ENCODE measurements around the gene CTU2. TPM values are rescaled to one million over a fixed set of nuclear protein-coding genes. Genes with fewer than 3 reads are reported as not detected.
"Not testable (repeated sequence)": the region's sequence is repeated elsewhere in the genome, so short reads cannot be mapped to it uniquely, and the experiment has no call there.

Gene CTU2
- total RNA-seq = 20.6 TPM

- ATAC-seq (peak; percentile 85), DNase-seq (ENCODE audit: low spot score) (peak; percentile 95)
- intact Hi-C loops (cut with DNase I) = no loop called here
Measured at GRCh38 chr16:88706229-88706964, at the start of gene CTU2, which contains the start of gene RNF166. Gene CTU2, plus strand, starts transcription at chr16:88706503. Its CDS starts 28 bp downstream, at chr16:88706531. Gene RNF166, minus strand, starts transcription at chr16:88706408. Its CDS starts 83 bp downstream, at chr16:88706325.

GRCh38 chr16:88657371-88657770 is 48.9 kb upstream of the CTU2 start:
- ATAC-seq = no peak
- intact Hi-C loops (cut with DNase I) = no loop called here
- no peak for DNase-seq (ENCODE audit: low spot score)

GRCh38 chr16:88658714-88659113 is 47.6 kb upstream of the CTU2 start:
- DNase-seq (ENCODE audit: low spot score) = no peak
- ATAC-seq = no peak
- intact Hi-C loops (cut with DNase I) = no loop called here

- intact Hi-C loops (cut with DNase I) = no loop called here
- ATAC-seq = no peak
- no peak for DNase-seq (ENCODE audit: low spot score)
Measured at GRCh38 chr16:88659160-88659559, 47.1 kb upstream of the CTU2 start.

- no peak for DNase-seq (ENCODE audit: low spot score)
- no peak for ATAC-seq
- intact Hi-C loops (cut with DNase I) = no loop called here
Measured at GRCh38 chr16:88661468-88661867, 44.8 kb upstream of the CTU2 start.

GRCh38 chr16:88662222-88662842 is 44.0 kb upstream of the CTU2 start:
- intact Hi-C loops (cut with DNase I) = no loop called here
- DNase-seq (ENCODE audit: low spot score) = no peak
- ATAC-seq = no peak

GRCh38 chr16:88662843-88663606 is 43.3 kb upstream of the CTU2 start, which contains the start of gene MVD:
Gene MVD, minus strand, starts transcription at chr16:88663091. Its CDS starts 11 bp downstream, at chr16:88663080.
- DNase-seq (ENCODE audit: low spot score) (peak; percentile 98), ATAC-seq (peak; percentile 100)
- intact Hi-C loops (cut with DNase I) = no loop called here

GRCh38 chr16:88665148-88665547 is 41.2 kb upstream of the CTU2 start:
- intact Hi-C loops (cut with DNase I) = no loop called here
- ATAC-seq (no peak), DNase-seq (ENCODE audit: low spot score) (no peak)

GRCh38 chr16:88665570-88665969 is 40.7 kb upstream of the CTU2 start:
- intact Hi-C loops (cut with DNase I) = no loop called here
- DNase-seq (ENCODE audit: low spot score) = no peak

GRCh38 chr16:88667461-88667860 is 38.8 kb upstream of the CTU2 start:
- intact Hi-C loops (cut with DNase I) = no loop called here
- no peak for DNase-seq (ENCODE audit: low spot score)
- ATAC-seq = no peak

More at GRCh38 chr16:88665570-88665969, 40.7 kb upstream of the CTU2 start:
- no peak for ATAC-seq

- intact Hi-C loops (cut with DNase I); ATAC-seq: not testable (repeated sequence)
Measured at GRCh38 chr16:88669493-88669892, 36.8 kb upstream of the CTU2 start.

GRCh38 chr16:88669980-88670379 is 36.3 kb upstream of the CTU2 start:
- DNase-seq (ENCODE audit: low spot score) = no peak
- ATAC-seq = peak; percentile 14
- intact Hi-C loops (cut with DNase I) = no loop called here

More at GRCh38 chr16:88669493-88669892, 36.8 kb upstream of the CTU2 start:
- not testable (repeated sequence) for DNase-seq (ENCODE audit: low spot score)

- DNase-seq (ENCODE audit: low spot score) (no peak), ATAC-seq (no peak)
- intact Hi-C loops (cut with DNase I) = no loop called here
Measured at GRCh38 chr16:88671806-88672205, 34.5 kb upstream of the CTU2 start.

GRCh38 chr16:88672776-88673175 is 33.5 kb upstream of the CTU2 start:
- intact Hi-C loops (cut with DNase I) = no loop called here
- no peak for DNase-seq (ENCODE audit: low spot score)
- ATAC-seq = no peak

- DNase-seq (ENCODE audit: low spot score) (no peak), ATAC-seq (no peak)
- intact Hi-C loops (cut with DNase I) = no loop called here
Measured at GRCh38 chr16:88673716-88674379, 32.5 kb upstream of the CTU2 start.

- ATAC-seq (no peak), DNase-seq (ENCODE audit: low spot score) (no peak)
- intact Hi-C loops (cut with DNase I) = no loop called here
Measured at GRCh38 chr16:88676502-88677242, 29.6 kb upstream of the CTU2 start.

GRCh38 chr16:88677721-88678120 is 28.6 kb upstream of the CTU2 start:
- ATAC-seq = no peak
- intact Hi-C loops (cut with DNase I) = no loop called here
- no peak for DNase-seq (ENCODE audit: low spot score)

GRCh38 chr16:88678224-88678979 is 27.9 kb upstream of the CTU2 start:
- DNase-seq (ENCODE audit: low spot score) = no peak
- no peak for ATAC-seq
- intact Hi-C loops (cut with DNase I) = no loop called here

Measured in sciatic nerve (tissue), 2 donors.